DND-41 (cell line): ENCODE data around the gene NME1.

Source experiments
- ATAC-seq: fragments of 200-7000 bp; cut with Tn5 transposase; 3 replicates; pipeline ENCODE4 v1.9.1; 2021; ENCODE audit warnings: low read depth; ENCODE audit not compliant: insufficient read depth
- DNase-seq: peaks from one replicate; pipeline ENCODE4 v3.0.0-alpha.2; 2020
- H2AFZ ChIP-seq: 2 replicates; pipeline ENCODE4 v1.6.0; 2012; ENCODE audit warnings: low read depth, low read length
- H3K27ac ChIP-seq: 2 replicates; pipeline ENCODE4 v1.5.1; 2012; ENCODE audit warnings: low read length, inconsistent platforms
- H3K27me3 ChIP-seq: fragments of 200-600 bp; sonication (generic); 2 replicates; pipeline ENCODE4 v1.6.0; 2012; ENCODE audit warnings: low read length, mild to moderate bottlenecking, inconsistent platforms; ENCODE audit not compliant: insufficient read depth, poor library complexity
- H3K36me3 ChIP-seq: 2 replicates; pipeline ENCODE4 v1.5.1; 2012; ENCODE audit warnings: low read length, inconsistent platforms; ENCODE audit not compliant: insufficient read depth
- H3K4me1 ChIP-seq: 2 replicates; pipeline ENCODE4 v1.5.1; 2012; ENCODE audit warnings: mild to moderate bottlenecking, low read length; ENCODE audit not compliant: insufficient read depth
- H3K4me2 ChIP-seq: 2 replicates; pipeline ENCODE4 v1.6.0; 2012; ENCODE audit warnings: mild to moderate bottlenecking, moderate library complexity, low read length, inconsistent platforms; ENCODE audit not compliant: insufficient read depth
- H3K4me3 ChIP-seq, 2 experiments: fragments of 200-600 bp in 1 of 2; shearing (Covaris generic) in 1 of 2; 2 replicates each; pipeline ENCODE4 v1.5.1; 2012 to 2016; ENCODE audit warnings: inconsistent platforms in 2 of 2, low read length in 2 of 2, mild to moderate bottlenecking in 2 of 2, low read depth in 1 of 2, moderate library complexity in 1 of 2
- H3K79me2 ChIP-seq: 2 replicates; pipeline ENCODE4 v1.6.0; 2012; ENCODE audit warnings: low read length, inconsistent platforms; ENCODE audit not compliant: insufficient read depth
- H3K9ac ChIP-seq: 2 replicates; pipeline ENCODE4 v1.6.0; 2012; ENCODE audit warnings: low read depth, mild to moderate bottlenecking, inconsistent platforms, low read length, moderate library complexity
- H3K9me3 ChIP-seq: 2 replicates; pipeline ENCODE4 v1.5.1; 2012; ENCODE audit warnings: low read length, moderate library complexity, mild to moderate bottlenecking, inconsistent platforms; ENCODE audit not compliant: insufficient read depth, severe bottlenecking
- H4K20me1 ChIP-seq: 2 replicates; pipeline ENCODE4 v1.6.0; 2012; ENCODE audit warnings: low read length; ENCODE audit not compliant: insufficient read depth
- CTCF ChIP-seq: IDR thresholded peaks from 2 replicates; pipeline ENCODE4 v1.5.1; 2012; ENCODE audit warnings: borderline replicate concordance, low read length, moderate library complexity, mild to moderate bottlenecking; ENCODE audit not compliant: poor library complexity, severe bottlenecking; ENCODE audit errors: extremely low read depth
- EZH2 ChIP-seq: IDR thresholded peaks from 3 replicates; pipeline ENCODE4 v1.6.1; 2012; ENCODE audit warnings: borderline replicate concordance, low read depth, mild to moderate bottlenecking, moderate library complexity, low read length, inconsistent platforms; ENCODE audit not compliant: severe bottlenecking

Gene NME1

DNA sequence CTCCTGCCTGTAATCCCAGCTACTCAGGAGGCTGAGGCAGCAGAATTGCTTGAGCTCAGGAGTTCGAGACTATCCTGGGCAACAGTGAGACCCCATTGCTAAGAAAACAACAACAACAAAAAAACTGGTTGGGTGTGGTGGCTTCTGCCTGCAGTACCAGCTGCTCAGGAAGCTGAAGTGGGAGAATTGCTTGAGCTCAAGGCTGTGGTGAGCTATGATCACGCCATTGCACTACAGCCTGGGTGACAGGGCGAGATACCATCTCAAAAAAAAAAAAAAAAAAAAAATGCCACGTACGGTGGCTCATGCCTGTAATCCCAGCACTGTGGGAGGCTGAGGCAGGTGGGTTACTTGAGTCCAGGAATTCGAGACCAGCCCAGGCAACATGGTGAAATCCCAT lies 46.9 kb downstream of the NME1 start:
- H3K9me3 ChIP-seq: no peaks in the 10 kb centered on the region
- H3K27ac ChIP-seq: peak overlapping the region; percentile 61; the same call in 1 of the 2 replicates
- H3K9ac ChIP-seq: no peak overlapping the region
- no peak for TF ChIP-seq CTCF
- TF ChIP-seq EZH2: no peak
- peak; percentile 73 for ATAC-seq
- H3K79me2 ChIP-seq: no peaks in the 10 kb centered on the region
- peak; percentile 42 for DNase-seq
- H3K4me1 ChIP-seq: no peaks in the 10 kb centered on the region; the same call in 1 of the 2 replicates
- H2AFZ ChIP-seq: no peak overlapping the region
- no peak overlapping the region for H3K4me2 ChIP-seq
- no peak overlapping the region for H3K4me3 ChIP-seq
- H3K27me3 ChIP-seq: no peaks in the 10 kb centered on the region
- no peaks in the 10 kb centered on the region for H4K20me1 ChIP-seq
- peaks cover 78% of the 10 kb centered on the region for H3K36me3 ChIP-seq

GRCh38 chr17:51200846-51201245 lies 47.5 kb downstream of the NME1 start:
- ATAC-seq: no peak
- H3K4me3 ChIP-seq: no peak overlapping the region
- H3K27ac ChIP-seq: no peak overlapping the region
- no peak overlapping the region for H2AFZ ChIP-seq
- peaks cover 78% of the 10 kb centered on the region for H3K36me3 ChIP-seq
- no peak overlapping the region for H3K4me2 ChIP-seq
- no peaks in the 10 kb centered on the region for H3K9me3 ChIP-seq
- H3K27me3 ChIP-seq: no peaks in the 10 kb centered on the region
- no peak overlapping the region for H3K9ac ChIP-seq
- no peak for DNase-seq
- no peaks in the 10 kb centered on the region; the same call in 1 of the 2 replicates for H3K4me1 ChIP-seq
- no peaks in the 10 kb centered on the region for H4K20me1 ChIP-seq
- H3K79me2 ChIP-seq: no peaks in the 10 kb centered on the region
- TF ChIP-seq EZH2 (no peak), CTCF (no peak)

- Histone ChIP-seq H3K9me3 (no peaks in the 10 kb centered on the region), H3K36me3 (peaks cover 90% of the 10 kb centered on the region), H2AFZ (no peak overlapping the region), H3K4me3 (no peak overlapping the region), H3K79me2 (no peaks in the 10 kb centered on the region), H3K27me3 (no peaks in the 10 kb centered on the region), H3K27ac (no peak overlapping the region), H3K4me1 (no peaks in the 10 kb centered on the region; the same call in 1 of the 2 replicates), H4K20me1 (no peaks in the 10 kb centered on the region), H3K9ac (no peak overlapping the region), H3K4me2 (no peak overlapping the region)
- ATAC-seq (no peak), DNase-seq (no peak)
- TF ChIP-seq CTCF: no peak
- no peak for TF ChIP-seq EZH2
These were observed 50.5 kb downstream of the NME1 start for GRCh38 chr17:51203838-51204237.
